GM18498 (cell line): ENCODE data around the gene CELSR1.
"Not testable (repeated sequence)": the region's sequence is repeated elsewhere in the genome, so short reads cannot be mapped to it uniquely, and the experiment has no call there.

Source experiments
- ATAC-seq: cut with Tn5 transposase; IDR thresholded peaks from one replicate; pipeline ENCODE4 v1.9.1; 2021; ENCODE audit warnings: mild to moderate bottlenecking, moderate library complexity; ENCODE audit not compliant: unreplicated experiment

The CELSR1 gene

GRCh38 chr22:46406791-46407190 lies 130.6 kb downstream of the CELSR1 start:
- no peak for ATAC-seq

GRCh38 chr22:46406349-46406748 lies 131.1 kb downstream of the CELSR1 start:
- ATAC-seq, result no peak

GRCh38 chr22:46405901-46406300 lies 131.5 kb downstream of the CELSR1 start:
- no peak for ATAC-seq

- not testable (repeated sequence) for ATAC-seq
Measured at GRCh38 chr22:46403880-46404279, 133.5 kb downstream of the CELSR1 start.

DNA sequence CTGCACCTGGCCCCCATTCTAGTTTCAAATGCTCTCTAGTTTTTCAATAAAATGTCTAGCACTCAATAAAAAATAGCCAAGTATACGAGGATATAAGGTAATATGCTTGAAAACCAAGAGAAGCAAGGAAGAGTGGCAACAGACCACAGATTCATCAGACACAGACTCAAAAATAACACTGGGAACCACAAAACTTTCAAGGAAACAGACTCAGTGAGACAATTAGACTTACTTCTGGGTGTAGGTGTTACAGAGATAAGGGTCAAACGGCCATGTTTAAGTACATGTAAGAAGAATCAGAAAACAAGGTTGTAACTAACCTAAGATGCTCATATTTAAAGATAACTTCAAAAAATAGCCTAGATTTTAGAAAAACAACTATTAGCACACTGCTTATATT lies 134.9 kb downstream of the CELSR1 start:
- no peak for ATAC-seq

DNA sequence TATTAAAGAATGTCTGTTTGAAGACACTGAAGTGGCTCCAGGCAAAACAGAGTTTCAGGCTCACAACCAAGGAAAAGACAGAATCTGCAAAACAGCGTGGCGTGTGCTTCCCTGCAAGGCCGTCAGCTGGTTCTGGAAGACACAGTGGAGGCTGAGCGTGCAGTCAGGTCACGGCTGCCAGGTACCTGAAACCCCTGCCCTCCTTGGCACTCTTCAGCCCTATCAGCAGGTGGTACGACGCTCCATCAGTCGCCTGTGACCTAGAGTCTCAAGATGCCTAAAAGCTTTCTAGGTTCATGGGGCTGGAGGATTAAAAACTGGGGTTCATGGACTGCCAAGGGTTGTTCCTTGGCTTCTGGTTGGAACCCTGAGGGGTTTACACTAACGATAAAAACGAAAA lies 136.1 kb downstream of the CELSR1 start:
- no peak for ATAC-seq

- ATAC-seq, result no peak
Measured at GRCh38 chr22:46399251-46400024, 138.0 kb downstream of the CELSR1 start.

- ATAC-seq, result no peak
Measured at GRCh38 chr22:46397951-46398350, 139.5 kb downstream of the CELSR1 start.

DNA sequence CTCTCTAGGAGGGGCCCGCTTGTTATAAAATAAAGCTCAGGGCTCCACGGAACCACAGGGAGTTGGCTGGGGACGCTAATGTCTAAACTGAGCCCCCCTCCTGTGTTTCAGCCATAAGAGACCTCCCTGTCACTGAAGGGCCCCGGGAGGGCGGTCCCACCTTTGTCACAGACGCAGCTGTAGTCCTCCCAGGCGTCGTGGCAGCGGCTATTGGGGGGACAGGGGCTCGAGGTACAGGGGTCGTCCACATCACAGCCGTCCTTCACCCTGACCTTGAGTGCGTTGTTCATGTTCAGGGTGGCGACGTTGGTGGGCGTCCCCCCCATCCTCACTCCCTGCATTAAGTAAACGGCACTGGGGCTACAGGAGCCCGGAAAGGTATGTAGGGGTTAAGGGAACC lies 139.9 kb downstream of the CELSR1 start:
- ATAC-seq, result no peak

GRCh38 chr22:46397049-46397448 lies 140.4 kb downstream of the CELSR1 start:
- not testable (repeated sequence) for ATAC-seq

- no peak for ATAC-seq
Measured at GRCh38 chr22:46395145-46395544, 142.3 kb downstream of the CELSR1 start.

DNA sequence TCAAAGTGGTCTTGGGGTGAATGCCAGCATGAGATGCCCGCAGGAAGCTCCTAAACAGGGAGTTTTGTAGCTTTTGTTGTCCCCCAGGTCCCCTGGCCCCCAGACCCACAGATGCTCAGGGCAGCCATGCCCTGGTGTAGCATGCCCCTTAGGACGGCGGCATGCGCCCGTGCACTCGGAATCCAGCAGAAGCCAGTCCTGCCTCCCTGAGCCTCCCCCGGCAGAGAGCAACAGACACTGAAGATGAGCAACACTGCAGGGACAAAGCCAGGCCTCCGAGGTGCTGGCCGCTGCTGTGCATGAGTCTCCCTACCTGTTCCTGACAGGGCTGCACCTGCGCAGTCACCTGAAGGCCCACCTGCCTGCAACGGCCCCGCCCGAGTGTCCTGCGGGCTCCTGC lies 142.8 kb downstream of the CELSR1 start:
- ATAC-seq, result no peak

DNA sequence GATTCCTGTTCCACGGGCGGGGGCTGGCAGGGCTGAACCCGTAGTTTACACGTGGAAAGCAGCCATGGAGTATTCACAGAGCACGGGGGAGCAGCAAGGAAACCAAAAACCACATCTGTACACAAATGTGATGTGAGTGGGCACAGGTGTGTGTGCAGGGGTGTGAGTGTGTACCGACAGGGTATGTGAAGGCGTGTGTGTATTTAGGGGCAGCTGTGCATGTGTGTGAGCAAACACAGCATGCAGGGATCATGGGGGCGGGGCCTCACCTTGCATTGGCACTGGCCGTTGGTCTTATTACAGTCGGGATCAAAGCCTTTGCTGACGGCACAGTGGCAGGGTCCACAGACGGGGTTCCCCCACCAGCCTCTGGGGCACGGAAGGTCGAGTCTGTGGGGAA lies 143.5 kb downstream of the CELSR1 start:
- no peak for ATAC-seq

- no peak for ATAC-seq
Measured at GRCh38 chr22:46392137-46392844, 145.1 kb downstream of the CELSR1 start.

DNA sequence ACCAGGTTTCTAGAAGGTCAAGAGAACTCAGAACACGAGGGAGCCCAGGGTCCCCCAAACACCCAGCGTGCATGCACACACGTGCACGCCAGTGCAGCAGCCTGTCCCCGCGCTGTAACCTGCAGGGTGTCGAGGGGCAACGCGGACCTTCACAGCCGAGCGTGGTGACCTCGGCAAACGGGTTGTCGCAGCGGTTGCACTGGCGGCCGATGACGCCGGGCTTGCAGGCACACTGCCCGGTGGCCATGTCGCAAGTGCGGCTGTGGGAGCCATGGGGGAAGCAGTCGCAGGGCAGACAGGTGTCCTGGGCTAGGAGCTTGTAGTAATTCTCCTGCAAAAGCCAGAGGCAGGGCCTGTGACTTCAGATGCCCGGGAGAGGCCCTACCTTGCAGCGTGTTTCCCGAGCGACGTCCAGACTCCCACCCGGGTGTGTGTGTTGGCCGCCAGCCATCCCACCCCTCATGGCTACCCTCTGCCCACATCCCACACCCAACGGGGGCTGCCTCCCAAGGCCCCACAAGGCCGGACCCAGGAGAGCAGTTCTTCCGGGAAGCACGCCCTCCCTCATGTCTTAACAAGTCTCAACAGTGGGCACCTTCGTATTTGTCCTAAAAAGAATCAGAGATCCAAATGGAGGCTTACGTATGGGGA lies 145.8 kb downstream of the CELSR1 start:
- ATAC-seq, result no peak

DNA sequence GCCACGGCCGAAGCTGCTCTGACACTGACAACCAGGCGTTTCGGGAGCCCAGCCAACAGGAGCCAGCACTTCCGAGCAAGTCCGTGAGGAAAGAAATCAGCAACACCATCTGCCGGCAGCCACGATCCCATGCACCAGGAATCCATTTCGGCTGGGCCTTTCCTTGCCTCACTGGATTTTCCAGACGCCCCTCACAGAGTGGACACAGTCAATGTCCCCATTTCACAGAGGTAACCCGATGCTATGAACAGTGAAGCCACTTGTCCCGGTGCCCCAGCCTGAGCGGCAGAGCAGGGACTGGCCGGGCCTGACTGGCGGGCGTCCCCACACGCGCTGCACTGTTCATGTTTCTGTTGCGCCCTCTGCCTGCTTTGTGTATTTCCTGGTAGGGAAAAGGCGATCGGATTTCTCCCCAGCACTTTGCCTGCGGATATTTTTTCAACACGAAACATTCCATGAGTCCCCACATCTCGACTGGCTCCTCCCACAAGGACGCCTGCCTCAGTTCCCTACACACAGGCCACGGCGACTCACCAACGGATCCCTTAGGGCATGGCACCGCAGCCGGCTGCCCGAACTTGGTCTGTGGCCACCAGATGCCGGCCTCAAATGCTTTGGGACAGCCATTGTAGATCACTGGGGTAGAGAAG lies 146.6 kb downstream of the CELSR1 start:
- ATAC-seq, result no peak

GRCh38 chr22:46390105-46390651 lies 147.2 kb downstream of the CELSR1 start:
- ATAC-seq, result no peak

GRCh38 chr22:46389081-46389480 lies 148.3 kb downstream of the CELSR1 start:
- ATAC-seq, result no peak

- no peak for ATAC-seq
Measured at GRCh38 chr22:46388647-46389046, 148.8 kb downstream of the CELSR1 start.

DNA sequence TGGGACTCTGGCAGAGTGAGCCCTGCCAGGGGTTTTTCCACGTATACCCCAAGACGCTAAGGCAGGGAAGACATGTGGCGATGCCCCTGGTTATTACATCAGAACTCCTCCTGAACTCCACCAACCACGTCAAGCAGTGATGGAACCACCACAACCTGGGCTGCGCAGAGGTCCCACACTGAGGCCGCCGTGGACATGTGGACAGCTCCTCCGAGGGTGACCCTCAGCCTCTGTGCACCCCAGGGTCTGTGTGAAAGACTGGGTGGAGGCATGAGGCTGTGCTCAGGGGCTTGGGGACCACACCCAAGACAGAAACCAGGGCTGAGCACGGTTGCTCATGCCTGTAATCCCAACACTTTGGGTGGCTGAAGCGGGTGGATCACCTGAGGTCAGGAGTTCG lies 149.7 kb downstream of the CELSR1 start:
- no peak for ATAC-seq

DNA sequence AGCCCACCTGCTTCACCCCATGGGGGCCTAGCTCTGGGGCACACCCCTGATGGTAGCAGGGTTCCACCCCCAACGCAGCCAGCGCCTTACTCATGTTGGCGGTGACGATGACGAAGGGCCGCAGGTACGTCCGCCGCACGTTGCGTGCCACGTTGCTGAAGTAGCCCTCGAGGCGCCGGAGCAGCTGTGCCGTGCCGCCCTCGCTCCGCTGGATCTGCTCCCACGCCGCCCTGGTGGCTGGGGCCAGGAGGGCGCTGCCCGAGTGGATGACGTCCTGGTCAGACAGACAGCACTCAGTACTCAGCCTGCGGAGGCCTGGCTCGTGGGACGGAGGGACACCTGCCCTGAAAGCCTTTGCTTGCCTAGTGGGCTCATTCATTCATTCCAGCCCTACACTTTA lies 151.1 kb downstream of the CELSR1 start:
- no peak for ATAC-seq
